T follicular helper cell (primary cell): ENCODE data around the gene KIF20B.
"Not testable (repeated sequence)": the region's sequence is repeated elsewhere in the genome, so short reads cannot be mapped to it uniquely, and the experiment has no call there.

Experiments
- DNase-seq: peaks from one replicate; pipeline ENCODE4 v3.0.0-alpha.2; 2020; ENCODE audit warnings: low read depth

Gene KIF20B

GRCh38 chr10:89684604-89685003 lies 16.8 kb upstream of the KIF20B start:
- DNase-seq: no peak

GRCh38 chr10:89685936-89686335 lies 15.5 kb upstream of the KIF20B start:
- no peak for DNase-seq

DNA sequence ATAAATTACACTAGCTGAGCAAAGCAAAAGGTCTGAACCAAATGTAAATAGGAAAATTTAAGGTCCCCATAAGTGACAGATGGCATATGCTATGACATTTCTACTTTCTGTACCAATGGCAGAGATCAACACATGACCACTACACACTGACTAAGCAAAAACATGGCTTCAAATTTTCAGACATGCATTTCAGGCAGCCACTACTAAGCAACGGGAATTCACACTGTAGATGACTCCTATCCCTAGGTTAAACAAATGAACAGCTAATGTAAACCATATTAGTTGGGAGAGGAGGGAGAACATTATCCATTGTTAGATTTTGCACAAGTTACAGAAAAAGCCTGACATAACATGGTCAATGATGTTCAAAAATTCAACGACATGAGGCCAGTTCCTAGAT lies 11.4 kb upstream of the KIF20B start:
- no peak for DNase-seq

GRCh38 chr10:89692416-89692815 lies 9.0 kb upstream of the KIF20B start:
- no peak for DNase-seq

GRCh38 chr10:89693176-89693575 lies 8.2 kb upstream of the KIF20B start:
- DNase-seq: no peak

DNA sequence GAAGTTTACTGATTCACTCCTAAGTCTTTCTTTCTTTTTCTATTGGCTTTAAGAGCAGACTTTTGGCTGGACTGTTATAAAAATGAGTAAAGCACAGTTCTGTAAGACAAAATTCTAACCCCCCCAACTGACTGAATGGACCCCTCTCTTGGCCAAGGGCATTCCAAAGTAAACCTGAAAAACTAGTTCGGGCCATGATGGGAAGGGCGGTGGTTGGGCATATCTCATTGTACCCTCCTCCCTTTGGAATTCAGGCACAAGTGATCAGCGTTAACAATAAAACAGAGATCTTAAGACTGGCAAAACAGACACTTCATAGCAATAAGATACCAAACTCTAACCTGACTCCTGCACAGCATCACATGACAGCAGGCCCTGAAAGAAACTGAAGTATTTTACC lies 6.1 kb upstream of the KIF20B start:
- no peak for DNase-seq

DNA sequence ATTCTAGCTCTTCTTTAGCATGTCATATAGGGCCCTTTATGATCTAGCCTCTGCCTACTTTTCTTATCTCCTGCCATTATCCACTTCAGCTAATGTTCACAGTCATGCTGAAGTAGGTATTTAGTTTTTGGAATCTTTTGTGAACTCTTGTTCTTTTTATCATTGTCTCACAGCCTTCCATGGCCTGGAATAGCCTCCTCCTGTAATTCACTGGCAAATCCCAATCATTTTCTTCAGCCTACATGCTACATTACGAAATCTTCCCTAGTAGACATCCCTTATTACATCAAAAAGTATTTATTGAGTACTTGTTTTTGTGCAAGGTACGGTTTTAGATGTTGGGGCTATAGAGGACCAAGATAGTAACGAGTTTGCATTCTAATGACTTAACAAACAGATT lies 3.4 kb upstream of the KIF20B start:
- no peak for DNase-seq

- no peak for DNase-seq
These were observed 1.8 kb upstream of the KIF20B start for GRCh38 chr10:89699581-89700064.

GRCh38 chr10:89700923-89701241 lies 508 bp upstream of the KIF20B start:
- DNase-seq: no peak

- no peak for DNase-seq
These were observed 711 bp downstream of the KIF20B start for GRCh38 chr10:89702121-89702480.

DNA sequence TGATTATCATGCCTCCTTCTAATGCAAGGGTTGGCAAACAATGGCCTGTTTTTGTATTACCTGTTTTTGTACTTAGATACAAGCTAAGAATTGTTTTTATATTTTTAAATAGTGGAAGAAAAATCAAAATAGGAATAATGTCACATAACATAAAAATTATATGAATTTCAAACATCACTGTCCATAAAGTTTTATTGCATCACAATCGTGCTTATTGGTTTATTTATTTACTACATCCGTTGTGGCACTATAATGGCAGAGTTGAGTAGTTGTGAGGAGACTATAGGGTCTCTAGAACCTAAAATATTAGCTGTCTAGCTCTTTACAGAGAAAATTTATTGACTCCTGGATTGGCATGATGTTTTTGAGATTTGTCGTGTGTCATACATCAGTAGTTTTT lies 4.1 kb downstream of the KIF20B start:
- DNase-seq: no peak

DNA sequence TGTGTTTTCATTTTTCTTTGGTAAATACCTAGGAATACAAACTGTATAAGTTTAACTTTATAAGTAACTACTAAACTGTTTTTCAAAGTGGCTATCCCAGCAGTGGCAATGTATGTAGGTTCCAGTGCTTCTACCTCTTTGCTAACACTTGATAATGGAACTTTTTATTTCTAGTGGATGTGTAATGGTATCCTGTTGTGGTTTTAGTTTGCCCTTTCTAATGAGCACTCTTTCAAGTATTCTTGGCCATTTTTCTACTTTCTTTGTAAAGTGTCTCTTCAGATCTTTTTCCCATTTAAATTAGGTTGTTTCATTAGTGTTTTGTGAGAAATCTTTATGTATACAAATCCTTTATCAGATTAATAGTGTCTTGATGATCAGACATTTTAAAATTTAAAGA lies 4.6 kb downstream of the KIF20B start:
- no peak for DNase-seq

DNA sequence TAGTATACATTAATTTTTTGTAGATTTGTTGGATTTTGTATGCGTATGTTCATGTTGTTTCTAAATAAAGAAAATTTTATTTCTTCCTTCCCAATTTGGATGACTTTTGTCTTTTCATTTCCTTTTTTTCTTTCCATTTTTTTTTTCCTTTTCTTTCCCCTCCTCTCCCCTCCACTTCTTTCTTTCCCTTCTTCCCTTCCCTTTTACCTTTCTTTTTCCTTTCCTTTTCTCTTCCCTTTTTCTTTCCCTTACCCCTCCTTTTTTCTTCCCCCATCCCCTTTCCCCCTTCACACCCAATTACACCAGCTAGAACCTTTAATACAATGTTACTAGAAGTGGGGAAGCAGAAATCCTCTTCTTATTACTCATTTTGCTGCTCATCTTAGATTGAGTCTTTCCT lies 6.0 kb downstream of the KIF20B start:
- no peak for DNase-seq

GRCh38 chr10:89710753-89711152 lies 9.4 kb downstream of the KIF20B start:
- DNase-seq: no peak

DNA sequence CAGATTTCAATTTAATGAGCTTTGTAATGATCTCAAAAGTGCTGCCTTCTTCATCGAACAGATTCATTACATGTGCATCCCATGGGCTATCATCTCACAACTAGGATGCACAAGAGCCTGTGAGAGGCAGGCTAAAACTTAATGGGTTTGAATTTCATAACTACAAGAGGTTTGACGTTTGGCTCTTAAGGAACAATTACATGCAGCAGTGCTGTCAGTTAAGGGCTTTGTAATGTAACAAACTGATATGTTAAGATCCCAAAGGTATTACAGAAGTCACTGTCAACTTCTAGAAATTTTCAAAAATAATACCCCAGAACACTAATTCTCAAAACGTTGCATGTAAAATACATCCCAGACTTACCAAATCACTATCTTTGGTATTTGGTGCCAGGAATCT lies 33.2 kb downstream of the KIF20B start:
- DNase-seq: no peak

- DNase-seq: no peak
These were observed 37.3 kb downstream of the KIF20B start for GRCh38 chr10:89738551-89739209.

GRCh38 chr10:89741126-89741762 lies 39.9 kb downstream of the KIF20B start:
- DNase-seq: no peak

DNA sequence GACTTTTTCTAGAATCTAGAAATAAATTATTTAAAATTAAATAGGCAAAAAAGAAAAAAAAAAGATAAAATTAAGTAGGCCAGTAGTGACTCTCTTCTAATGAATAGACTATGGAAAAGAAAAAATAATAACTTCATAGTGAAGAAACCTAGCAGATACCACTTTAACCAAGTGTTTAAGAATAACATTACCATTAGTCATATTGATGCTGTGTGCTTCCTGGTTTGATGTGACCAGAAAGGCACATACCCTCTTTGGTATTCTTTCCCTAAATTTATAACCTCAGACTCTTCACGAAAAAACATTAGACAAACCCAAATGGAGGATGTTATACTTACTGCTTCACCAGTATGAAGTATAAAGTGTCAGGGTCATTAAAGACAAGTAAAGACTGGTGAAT lies 42.6 kb downstream of the KIF20B start:
- no peak for DNase-seq

DNA sequence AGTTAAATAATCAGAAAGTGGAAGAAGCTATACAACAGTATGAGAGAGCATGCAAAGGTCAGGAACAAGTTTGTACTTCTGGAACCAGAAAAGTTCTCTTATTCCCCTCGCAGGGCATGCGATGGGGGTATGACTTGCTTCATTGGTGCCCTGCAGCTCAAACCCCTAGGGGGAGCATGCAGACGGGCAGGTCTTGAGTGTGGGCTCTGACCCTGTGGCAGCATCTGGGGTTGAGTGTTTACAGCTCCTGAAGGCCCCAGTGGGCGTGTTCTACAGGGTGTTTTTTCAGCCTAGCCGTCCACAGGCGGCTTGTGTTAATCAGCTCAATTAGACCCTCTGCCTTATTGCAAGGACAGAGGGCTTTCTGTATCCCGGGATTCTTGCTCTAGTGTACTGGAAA lies 44.5 kb downstream of the KIF20B start:
- DNase-seq: no peak

- no peak for DNase-seq
These were observed 49.1 kb downstream of the KIF20B start for GRCh38 chr10:89750441-89750840.

- no peak for DNase-seq
These were observed 54.0 kb downstream of the KIF20B start for GRCh38 chr10:89755374-89755773.

- DNase-seq: no peak
These were observed 58.1 kb downstream of the KIF20B start for GRCh38 chr10:89759531-89759930.

GRCh38 chr10:89763671-89764070 lies 62.3 kb downstream of the KIF20B start:
- not testable (repeated sequence) for DNase-seq

GRCh38 chr10:89771684-89772083 lies 70.3 kb downstream of the KIF20B start:
- DNase-seq: no peak
